ENCODE data around the gene DUSP5.
"Not testable (repeated sequence)": the region's sequence is repeated elsewhere in the genome, so short reads cannot be mapped to it uniquely, and the experiment has no call there.

DUSP5 gene

GRCh38 chr10:110522365-110522988 lies 24.8 kb downstream of the DUSP5 start:
- DNase-seq (ENCODE audit: low spot score), result no peak

GRCh38 chr10:110523736-110524135 lies 26.0 kb downstream of the DUSP5 start:
- DNase-seq (ENCODE audit: low spot score), result no peak

GRCh38 chr10:110524179-110524858 lies 26.6 kb downstream of the DUSP5 start:
- no peak for DNase-seq (ENCODE audit: low spot score)

GRCh38 chr10:110524859-110525232 lies 27.1 kb downstream of the DUSP5 start:
- DNase-seq (ENCODE audit: low spot score), result no peak

GRCh38 chr10:110525349-110526260 lies 27.9 kb downstream of the DUSP5 start:
- DNase-seq (ENCODE audit: low spot score), result no peak

DNA sequence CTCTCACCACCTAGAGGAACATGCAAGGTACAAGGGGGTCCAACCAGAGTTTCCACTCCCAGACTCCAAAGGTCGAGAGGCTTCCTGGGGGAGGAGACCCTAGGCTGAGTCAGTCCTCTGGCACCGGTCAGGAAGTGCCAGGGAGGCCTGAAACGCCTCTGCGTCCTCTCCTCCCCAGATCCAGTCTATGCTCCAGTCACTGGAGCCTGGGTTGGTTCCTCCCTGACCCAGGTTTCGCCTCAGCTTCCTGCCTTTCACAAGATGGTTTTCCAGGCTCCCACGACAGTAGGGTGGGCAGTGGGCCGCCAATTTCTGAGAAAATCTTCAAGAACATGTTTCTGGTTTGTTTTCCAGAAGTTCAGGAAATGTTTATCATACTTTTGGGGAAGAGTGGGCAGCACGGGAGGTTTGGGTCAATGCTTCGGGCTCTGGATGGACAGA lies 30.0 kb downstream of the DUSP5 start:
- DNase-seq (ENCODE audit: low spot score), result no peak

DNA sequence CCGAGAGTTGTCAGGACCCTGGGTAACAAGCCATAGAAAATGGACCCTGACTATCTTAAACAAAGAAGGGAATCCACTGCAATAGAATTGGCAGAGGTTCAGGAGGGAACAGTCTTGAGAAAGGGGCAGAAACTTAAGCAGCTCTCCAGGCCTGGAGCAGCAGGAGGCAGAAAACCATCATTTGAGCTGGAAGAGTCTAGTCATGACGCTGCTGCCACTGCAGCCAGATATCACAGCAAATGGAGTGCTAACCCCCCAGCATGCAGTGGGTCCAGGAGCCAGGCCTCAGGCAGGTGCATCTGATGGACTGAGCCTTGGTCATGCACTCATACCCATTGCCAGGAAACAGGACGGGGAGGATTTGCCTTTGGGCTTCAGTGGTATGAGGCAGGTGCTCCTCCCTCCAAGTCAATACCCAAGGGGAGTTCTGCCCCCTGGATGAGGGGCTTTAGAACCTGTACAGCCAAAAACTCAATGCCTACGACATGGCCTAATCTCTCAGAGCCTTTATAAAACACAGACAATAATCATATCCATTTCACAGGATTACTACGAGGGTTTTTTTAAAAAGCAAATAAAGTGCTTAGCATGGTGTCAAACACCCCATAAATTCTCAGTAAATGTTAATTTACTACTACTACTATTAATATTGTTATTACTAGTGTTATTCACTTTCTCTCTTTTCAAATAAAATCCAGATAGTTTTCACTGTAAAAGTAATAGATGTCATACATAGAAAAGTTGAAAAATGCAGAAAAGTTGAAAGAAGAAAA lies 30.7 kb downstream of the DUSP5 start:
- no peak for DNase-seq (ENCODE audit: low spot score)

DNA sequence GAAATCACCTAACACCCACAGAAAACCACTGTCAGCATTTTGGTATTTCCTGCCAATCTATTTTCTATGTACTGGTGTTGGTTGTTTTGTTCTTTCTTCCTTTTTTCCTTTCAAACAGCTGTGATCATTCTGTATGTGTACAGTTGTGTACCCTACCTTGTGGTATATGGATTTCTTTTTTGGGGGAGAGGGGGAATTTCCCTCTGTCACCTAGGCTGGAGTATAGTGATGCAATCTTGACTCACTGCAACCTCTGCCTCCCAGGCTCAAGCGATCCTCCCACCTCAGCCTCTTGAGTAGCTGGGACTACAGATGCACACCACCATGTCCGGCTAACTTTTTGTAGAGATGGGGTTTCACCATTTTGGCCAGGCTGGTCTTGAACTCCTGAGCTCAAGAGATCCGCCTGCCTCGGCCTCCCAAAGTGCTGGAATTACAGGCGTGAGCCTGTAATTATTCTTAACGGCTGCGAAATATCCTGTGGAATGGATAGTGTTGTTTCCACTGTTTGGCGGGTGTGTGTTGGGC lies 31.4 kb downstream of the DUSP5 start:
- not testable (repeated sequence) for DNase-seq (ENCODE audit: low spot score)

DNA sequence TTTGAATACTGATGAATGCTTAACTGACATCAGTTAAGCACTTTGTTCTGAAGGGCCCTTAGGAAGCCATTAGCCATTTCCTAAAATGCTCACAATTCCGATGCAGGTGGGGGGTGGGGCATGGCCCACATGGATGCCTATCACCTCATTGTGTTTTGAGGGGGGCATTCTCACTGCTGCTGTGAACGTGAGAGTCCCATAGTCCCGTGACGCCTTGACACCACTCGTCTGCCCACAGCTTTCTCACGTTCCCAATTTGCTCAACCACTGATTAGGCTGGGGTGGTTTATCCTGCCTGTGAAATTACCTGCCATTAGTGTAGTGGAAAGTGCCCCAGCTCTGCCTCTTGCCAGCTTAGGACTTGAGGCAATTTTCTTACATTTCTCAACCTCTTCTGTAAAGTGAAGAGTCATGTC lies 31.9 kb downstream of the DUSP5 start:
- DNase-seq (ENCODE audit: low spot score), result no peak

DNA sequence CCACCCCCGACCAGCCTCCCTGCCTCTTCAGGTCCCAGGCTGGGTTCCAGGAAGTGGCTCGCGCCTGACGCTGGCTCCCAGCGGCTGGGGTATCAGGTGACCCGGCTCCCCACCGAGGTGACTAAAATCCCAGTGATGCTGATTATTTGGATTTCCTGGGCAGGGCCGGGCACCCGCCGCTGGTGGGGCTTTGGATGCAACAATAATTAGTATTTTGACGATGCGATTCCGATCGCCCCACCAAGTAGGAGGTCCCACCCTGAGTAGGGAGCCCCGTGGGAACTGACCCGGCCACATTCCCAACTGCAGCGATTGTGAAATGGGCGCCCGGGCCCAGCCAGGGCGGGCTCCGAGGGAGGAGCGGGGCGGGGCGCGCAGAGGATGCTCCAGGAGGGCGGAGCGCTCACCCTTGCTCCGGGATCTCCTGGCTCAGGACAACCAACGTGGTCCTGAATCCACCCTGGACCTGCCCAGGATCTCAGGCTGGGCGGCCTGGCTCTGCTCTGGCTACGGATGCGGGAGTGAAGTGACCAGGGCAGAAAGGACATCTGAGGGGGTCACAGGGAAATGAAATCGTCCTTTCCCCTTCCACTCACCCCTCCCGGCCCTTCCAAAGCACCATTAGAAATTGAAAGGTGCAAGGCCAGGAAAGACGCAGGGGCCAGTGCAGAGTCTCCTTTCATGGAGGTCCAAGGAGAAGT lies 32.6 kb downstream of the DUSP5 start:
- DNase-seq (ENCODE audit: low spot score), result no peak

DNA sequence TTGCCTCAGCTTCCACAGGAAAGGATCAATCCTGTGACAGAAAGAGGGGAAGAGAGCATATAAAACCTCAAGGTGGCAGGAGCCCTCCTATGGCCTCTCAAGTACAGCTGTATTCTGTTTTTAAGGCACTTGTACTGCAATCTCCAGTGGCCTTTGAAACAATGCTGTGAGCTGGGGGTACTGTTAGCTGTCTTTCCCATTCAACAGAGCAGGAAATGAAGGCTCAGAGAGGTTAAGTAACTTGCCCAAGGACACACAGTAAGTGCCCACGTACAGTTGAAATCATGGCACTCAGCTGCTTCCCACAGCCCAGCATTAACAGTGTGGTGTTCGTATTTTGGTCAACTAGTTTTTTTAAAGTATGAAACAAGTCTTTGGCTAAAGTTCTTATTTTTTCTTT lies 34.0 kb downstream of the DUSP5 start:
- DNase-seq (ENCODE audit: low spot score), result no peak

DNA sequence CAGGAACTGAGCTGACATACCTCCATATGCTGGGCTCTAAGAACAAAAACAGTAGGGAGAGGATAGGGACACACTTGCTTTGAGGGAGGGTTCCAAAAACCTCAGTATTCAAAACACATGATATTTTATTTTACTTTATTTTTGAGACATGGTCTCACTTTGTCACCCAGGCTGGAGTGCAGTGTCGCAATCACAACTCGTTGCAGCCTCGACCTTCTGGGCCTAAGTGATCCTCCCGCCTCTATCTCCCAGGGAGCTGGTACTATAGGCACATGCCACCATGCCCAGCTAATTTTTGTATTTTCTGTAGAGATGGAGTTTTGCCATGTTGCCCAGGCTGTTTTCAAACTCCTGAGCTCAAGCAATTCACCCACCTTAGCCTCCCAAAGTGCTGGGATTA lies 34.9 kb downstream of the DUSP5 start:
- DNase-seq (ENCODE audit: low spot score), result not testable (repeated sequence)

DNA sequence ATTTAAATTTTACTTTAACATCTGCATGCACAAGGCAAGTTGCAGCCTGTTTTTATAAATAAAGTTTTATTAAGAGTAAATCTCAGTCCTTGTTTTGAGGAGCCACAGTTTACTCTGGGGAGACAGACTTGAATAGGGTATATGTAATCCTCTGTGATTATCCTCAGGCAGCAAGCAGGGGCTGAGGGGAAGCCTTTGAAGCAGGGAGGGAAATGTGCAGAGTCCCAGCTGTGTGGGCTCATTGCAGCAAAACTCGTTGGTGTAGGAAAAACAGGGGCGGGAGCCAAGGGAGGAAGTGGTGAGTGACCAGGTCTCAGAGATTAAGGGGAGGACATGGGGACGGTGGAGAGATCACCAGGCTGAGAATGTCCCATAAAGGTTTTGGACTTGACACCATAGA lies 35.4 kb downstream of the DUSP5 start:
- no peak for DNase-seq (ENCODE audit: low spot score)

GRCh38 chr10:110534571-110534970 lies 36.9 kb downstream of the DUSP5 start:
- DNase-seq (ENCODE audit: low spot score), result no peak

- DNase-seq (ENCODE audit: low spot score), result no peak
Observed at GRCh38 chr10:110535958-110536891, 38.5 kb downstream of the DUSP5 start.

DNA sequence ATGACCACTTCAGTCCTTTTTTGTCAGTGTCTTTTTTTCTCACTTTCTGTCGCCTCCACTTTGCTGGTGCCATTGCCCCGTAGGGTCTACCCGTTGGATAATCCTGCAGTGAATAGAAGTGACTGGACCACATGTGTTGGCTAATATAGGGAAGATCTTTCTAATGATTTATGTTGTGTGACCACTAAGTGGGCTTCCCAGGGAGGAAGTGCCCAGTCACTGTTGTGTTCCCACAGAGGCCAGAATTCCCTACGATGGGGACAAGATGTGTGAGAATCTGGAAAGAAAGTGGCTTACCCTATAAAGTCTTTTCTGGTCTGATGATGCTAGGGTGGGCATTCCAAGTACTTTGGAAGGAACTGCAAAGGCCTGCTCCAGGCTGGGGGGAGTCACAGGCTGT lies 41.4 kb downstream of the DUSP5 start:
- no peak for DNase-seq (ENCODE audit: low spot score)

GRCh38 chr10:110540031-110540430 lies 42.3 kb downstream of the DUSP5 start:
- no peak for DNase-seq (ENCODE audit: low spot score)

DNA sequence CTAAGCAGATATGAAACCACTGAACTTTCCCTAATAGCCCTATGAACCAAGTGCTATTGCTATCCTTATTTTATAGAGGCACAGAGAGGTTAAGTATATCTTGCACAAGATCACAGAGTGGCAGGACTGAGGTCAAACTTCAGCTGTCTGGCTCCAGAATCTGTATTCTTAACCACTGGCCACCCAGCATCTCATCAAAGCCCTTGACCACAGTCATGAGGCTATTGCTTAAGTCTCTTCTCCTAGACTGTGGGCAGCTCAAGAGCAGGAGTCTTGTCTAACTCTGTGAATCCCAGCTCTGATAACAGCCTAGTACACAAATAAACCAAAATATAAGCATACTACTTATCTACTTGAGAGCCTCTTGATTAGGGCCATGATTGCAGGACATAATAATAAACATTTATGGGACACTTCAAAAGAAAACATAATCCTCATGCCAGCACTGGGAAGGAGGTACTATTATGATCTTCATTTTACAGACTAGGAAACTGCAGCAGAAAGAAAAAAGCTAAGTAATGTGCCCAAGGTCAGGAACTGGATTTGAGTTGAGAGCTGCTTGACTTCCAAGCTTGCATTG lies 47.3 kb downstream of the DUSP5 start:
- no peak for DNase-seq (ENCODE audit: low spot score)

GRCh38 chr10:110546077-110546476 lies 48.4 kb downstream of the DUSP5 start:
- no peak for DNase-seq (ENCODE audit: low spot score)

Data from left forelimb (tissue), 1 donor.